GM19324 (cell line): ENCODE data around the gene VAC14.
"Not testable (repeated sequence)": the region's sequence is repeated elsewhere in the genome, so short reads cannot be mapped to it uniquely, and the experiment has no call there.

Experiments
- ATAC-seq: cut with Tn5 transposase; IDR thresholded peaks from one replicate; pipeline ENCODE4 v1.9.1; 2021; ENCODE audit warnings: mild to moderate bottlenecking, moderate library complexity; ENCODE audit not compliant: unreplicated experiment, low FRiP score

The VAC14 gene

DNA sequence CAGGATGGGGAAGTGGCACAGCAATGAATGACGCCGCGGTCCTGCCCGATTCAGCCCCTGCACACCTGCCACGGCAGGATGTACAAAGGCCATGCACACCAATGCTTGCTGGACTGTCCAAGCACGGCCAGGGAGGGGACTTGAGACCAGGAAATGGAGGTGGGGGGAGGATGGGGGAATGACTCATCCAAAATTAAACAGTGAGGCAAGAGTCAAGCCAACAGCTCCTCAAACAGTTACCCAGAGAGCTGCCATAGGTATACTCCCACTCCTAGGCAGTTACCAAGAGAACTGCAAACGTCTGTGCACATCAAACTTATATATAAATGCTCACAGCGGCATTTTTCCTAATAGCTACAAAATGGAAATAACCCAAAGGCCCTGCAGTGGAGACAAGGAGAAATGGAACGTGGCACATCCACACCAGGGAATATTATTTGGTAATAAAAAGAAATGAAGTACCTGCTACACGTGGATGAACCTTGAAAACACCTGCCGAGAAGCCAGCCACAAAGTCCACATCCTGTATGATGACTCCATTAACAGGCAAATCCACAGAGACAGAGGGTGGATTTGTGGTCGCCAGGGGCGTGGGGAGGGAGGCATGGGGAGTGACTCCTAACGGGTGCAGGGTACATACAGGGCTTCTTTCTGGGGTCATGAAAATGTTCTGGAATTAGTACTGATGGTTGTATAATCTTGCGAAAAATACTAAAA is 54.1 kb downstream of the VAC14 start:
- ATAC-seq = no peak

DNA sequence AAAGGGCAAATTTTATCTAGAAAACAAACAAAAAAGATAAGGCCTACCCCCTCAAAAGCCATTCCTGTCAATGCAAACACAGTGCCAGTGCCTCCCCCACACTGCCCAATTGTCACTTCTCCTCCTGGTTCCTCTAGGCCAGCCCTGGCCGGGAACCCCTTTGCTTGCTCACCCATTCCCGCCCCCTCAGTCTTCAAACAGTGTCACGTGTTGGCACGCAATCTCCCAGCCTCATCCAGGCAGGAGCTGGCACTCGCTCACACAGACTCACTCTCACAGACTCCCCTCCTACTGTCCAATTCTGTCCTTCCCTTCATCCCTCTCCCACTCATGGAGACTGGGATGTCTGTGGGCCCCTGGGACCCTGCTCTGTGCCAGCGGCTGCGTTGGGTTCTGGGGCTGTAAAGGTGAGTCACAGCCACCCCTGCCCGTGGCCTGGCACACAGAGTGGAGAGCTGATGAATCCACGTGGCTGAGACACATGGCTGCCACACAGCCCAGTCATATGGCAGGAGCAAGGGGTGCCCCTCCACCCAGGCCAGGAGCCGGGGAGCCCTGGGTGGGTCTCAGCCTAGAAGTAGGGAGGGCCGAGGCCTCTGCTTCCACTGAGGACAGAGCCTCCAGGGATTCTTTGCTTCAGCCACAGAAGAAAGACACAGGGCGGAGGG is 54.8 kb downstream of the VAC14 start:
- no peak for ATAC-seq

DNA sequence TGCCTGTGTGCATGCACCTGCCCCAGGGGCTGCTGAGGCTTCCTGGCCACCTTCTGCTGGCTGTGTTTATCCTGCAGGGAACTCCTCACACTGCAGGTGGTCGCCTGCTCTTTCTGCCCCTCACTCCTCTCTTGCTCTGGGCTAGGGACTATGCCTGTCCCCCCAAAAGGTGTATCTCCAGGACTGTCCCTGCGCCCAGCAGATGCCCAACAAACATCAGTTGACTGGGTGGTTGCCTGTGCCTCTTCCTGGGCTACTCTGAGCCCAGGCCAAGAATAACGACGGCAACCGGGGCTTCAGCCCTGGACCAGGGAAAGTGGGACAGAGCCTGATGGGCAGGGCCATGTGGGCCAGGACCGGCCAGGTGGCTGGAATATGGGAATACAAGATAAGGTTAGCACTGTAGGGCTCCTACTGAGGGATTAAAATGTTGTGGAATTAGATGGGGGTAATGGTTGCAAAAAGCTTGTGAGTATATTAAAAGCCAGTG is 55.4 kb downstream of the VAC14 start:
- no peak for ATAC-seq

DNA sequence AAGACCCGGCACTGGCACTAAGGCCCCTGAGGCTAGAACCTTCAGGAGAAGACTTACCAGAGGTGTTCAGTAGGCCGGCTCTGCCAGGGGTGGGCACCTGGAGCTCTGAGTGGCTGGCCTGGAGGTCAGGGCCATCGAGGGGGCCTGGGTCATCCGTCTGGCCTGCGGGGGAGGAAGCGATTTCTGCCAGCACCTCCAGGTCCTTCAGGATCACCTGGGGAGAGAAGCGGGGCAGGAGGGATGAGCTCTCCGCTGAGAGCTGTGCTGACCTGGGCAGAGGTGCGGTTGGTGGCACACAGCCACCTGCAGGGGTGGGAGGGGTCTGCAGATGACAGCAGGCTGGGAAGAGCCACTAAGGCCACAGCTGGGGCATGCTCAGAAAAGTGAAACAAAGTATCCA is 56.6 kb downstream of the VAC14 start:
- ATAC-seq = no peak

DNA sequence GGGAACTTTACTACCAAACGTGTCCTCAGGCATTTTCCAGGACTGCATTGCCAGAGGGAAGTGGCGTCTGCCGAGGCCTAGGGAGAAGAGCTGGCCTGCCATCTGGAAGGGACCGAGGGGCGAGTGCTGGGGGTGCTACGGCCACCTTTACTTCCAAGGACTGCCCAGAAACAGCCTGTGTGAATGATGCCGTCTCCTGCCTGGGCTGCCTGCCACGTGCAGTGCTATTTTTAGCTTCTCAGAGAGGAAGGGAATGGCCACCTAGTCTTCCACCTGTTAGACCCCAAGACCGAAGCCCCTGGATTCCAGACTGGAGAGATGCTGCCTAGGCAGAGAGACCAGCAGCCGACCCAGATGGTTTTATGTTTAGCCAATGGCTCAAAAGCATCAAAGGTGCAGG is 57.2 kb downstream of the VAC14 start:
- no peak for ATAC-seq

DNA sequence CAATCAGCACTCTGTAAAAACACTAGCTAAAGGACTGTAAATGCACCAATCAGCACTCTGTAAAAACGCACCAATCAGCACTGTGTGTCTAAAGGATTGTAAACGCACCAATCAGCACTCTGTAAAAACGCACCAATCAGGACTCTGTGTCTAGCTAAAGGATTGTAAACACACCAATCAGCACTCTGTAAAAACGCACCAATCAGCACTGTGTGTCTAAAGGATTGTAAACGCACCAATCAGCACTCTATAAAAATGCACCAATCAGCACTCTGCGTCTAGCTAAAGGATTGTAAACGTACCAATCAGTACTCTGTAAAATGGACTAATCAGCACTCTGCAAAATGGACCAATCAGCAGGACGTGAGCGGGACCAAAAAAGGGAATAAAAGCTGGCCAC is 58.0 kb downstream of the VAC14 start:
- ATAC-seq = not testable (repeated sequence)

DNA sequence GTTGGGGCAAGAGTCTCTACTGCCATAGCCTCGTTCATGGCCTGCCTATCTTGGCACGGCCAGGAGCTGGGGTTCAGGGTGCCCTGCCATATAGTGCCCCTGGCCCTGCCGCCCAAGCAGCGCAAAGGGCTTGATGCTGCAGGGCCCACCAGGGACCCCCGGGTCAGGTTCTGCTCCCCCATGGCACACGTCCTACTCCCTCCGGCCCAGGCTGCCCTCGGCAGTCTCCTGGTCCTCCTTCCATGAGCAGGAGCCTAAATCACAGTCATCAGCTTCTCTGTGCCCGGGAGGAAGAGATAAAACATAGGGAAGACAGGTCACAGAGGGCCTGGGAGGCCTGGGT is 59.2 kb downstream of the VAC14 start:
- ATAC-seq = no peak

DNA sequence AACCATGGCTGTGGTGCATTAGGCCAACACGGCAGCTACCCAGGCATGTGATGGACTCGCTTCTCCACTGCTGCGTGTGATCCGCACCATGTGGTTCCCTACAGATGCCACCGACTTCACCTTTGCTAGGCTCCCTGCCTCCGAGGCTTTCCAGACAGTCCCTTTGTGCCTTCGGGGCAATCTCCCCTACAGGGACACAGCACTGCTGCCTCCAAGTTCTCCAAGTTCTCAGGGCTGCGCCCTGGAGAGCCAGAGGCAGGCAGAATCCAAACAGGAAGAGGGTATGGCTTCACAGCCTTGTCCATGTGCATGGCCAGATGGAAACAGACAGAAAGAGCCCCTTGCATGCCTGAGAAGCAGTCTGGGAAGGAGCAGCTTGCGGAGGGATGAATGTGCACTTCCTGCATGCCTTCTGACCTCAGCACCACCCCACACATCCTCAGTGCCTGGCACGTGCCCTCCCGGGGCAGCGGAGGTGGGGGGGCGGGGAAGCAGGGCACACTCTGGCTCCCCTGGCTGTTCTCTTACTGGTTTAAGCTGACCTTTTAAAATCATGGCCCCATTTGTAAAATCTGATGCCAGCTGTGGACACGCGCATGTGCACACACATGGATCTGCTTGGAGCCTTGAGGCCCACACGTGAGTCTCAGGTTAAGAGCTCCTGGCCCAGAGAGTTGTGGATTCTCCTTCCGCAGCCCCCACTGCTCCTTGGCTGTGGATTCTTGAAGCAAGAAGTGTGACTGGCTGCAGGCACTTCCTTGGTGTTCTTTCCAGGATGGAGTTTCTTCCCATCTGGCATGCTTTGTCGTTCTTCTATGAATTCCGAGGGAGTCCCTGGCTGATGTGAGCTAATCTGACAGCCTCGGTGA is 59.8 kb downstream of the VAC14 start:
- ATAC-seq = no peak

DNA sequence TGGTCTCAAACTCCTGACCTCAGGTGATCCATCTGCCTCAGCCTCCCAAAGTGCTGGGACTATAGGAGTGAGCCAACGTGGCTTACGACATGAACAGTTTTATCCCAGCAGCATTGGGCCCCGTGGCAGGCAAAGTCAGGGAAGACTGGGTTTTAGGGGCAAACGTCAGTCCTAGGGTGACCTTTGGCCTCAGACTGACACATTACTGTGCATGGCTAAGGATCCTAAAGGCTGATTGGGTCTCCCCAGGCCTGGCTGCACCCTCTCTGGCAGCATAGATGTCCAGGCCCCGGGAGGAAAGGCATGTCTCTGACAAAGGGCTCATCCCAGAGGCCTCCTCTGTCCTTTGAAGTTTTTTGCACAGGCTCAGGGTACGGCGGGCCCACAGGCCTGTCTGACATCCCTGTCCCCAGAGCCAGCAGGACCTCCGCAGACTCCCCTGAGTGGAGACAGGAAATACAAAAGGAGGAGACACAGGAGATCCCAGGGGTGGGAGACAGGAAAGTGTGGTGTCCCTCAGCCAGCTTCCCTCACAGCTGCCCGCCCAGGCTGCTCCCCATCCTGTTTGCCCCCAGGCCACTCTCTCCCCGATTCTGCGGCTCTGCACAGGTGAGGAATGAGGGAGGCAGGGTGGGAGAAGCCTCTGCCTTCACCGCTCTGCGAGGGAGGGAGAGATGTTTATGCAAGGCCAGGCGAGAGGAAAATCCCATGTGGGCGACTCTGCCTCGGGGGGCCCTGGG is 60.6 kb downstream of the VAC14 start:
- no peak for ATAC-seq

DNA sequence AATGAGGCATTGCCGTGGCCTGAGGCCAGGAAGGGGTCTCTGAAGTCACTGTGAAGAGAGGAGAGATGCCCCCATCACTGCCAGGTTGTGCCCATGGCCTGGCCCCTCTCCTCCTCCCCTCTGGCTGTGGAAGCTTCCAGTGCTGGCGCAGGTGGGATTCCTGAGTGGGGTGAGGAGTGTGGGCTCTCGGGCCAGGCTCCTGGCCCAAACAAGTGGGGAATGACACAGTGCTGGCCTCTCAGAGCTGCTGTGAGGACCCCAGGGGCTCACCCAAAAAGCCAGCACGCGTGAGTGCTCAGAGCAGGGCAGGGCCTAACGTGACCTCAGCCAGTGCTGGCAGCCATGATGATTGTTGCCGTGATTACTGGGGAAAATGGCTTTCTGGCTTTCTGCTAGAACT is 61.6 kb downstream of the VAC14 start:
- no peak for ATAC-seq

DNA sequence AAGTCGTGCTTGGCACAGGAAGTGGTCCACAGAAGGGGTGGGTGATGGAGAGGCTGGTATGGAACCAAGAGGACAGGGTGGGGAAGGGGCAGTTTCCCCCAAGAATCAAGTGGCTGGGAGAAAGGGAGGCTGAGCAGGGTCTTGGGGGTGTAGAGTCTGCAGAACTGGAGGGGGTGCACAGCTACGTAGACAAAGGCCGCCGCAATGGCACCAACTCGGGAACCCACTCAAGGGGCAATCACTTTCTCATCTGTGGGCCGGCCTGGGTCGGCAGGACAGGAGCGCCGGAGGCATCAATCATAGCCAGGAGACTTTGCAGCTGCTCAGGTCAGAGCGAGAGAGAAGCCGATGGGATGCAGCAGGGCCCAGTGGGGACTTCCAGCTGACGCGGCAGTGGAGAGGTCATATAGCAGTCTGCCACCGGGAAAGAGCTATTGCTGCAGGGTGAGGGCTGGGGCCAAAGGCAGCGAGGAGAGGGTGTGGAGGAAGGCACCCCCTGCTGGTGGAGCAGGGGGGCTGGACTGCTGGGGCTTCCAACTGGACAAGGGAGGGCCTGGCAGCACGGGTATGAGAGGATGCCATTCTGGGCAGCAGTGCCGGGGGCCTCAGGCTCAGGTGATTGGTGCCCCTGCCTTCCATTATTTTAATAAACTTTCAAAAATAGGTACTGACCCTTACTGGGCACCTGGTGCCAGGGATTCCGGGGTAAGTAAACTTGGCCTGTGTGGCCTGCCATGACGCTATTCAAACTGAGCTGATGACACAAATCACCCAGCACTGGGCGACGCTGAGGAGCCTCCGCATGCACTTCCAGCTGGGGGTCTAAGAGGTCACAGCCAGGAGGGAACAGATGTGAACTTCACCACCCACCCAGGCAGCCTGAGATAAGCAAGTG is 62.6 kb downstream of the VAC14 start:
- no peak for ATAC-seq

DNA sequence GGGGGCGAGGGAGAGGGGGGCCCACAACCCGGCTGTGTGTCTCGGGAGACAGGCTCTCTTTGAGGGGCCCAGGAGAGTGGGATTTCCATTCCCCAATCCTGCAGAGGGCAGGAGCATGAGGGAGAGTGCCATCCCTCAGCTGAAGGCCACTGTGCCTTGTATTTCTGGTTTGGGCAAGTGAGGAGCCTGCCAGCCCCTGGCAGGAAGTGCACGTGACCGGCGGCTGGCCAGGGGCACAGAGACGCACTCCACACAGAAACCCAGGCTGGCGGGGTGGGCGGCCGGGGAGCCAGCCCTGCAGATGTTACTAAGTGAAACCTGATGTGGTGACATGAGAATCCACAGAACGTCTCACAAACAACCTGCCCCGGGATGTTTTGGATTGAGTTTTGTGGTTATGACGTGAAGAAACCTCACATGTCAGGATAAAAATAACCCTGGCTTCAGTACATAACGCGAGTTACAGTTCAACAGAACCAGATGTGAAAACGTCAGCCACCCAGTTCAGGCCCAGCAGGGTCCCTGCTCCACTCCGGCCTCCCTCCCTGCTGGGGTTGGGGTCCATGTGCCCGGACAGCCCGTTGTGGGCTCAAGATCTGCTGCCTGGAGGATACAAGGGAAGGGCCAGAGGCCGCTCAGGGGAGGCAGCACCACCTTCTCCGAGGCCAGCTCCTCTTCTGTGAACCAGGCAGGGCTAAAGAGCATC is 63.4 kb downstream of the VAC14 start:
- ATAC-seq = peak; percentile 85

DNA sequence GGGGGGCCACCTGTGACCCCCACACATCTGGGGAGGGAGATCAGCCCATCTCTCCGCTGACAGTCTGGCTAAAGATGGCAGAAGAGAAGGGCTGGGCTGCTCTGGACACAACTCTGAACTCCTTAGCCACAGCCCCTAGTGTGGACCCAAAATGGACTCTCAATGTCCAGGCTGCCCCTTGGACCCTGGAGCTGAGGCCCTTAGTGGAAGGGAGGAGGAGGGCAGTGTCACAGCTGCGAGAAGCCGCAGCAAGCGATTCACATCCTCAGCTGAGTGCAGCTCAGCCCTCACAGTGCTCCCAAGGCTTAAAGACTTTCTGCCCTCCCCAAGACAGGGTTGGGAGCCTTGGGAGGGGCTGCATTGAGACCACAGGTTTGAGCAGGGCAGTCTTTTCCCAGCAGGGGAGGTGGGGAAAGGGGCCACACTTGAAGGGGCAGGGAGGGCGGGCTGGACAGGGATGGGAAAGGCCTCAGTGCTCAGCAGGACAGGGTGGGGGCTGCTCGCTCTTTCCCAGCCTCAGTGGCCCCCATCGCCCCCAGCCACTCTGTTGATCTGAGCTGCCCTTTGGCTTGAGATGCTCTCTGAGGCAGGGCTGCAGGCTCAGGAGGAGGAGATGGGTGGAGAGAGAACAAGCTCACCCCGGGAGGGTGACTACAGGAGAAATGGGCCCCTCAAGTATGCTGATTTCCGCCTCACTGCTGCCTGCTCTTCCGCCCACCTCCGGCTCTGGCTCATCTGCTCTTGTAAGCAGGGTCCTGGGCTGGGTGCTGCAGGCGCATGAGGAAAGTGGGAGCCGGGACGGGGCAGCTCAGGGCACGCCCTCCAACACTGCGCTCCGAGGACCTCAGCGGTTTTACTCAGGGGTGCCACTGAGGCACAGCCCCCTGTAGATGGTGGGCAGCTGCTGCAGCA is 64.2 kb downstream of the VAC14 start:
- ATAC-seq = no peak

DNA sequence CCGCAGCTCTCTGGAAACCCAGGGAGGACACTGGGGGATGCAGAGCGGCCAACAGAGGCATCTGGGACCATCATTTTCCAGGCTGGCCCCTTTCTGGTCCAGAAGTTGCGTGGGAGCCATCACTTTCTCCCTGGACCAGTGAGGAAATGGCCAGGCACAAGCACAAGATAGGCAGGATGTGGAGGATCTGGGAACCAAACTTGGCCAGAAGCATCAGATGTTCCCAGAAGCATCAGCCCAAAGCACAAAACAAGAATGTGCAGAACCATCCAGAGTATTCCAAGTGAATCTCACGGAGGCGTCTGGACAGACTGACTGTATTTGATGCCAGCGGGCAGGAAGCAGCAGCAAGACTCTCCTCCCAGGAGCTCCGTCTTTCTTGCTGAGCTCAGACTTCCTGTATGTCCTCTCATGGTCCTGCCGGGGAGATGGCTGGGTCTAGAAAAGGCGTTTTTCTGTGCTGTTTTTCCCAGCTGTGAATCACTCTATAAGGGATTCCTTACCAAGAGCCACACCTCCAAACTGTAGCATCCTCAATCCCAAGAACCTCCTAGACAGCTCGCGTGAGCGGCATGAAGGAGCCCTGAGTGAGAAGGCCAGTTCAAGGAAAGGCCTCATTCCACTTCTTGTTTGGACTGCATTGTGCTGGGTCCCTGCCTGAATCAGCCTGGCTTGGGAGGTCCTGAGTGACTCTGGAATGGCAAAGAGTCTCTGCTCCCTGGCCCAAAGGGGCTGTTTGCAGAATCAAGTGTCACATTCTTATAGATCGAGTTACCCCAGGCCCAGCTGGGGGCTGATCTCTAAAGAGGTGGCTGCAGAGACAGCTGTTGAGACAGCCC is 65.6 kb downstream of the VAC14 start:
- ATAC-seq = no peak

DNA sequence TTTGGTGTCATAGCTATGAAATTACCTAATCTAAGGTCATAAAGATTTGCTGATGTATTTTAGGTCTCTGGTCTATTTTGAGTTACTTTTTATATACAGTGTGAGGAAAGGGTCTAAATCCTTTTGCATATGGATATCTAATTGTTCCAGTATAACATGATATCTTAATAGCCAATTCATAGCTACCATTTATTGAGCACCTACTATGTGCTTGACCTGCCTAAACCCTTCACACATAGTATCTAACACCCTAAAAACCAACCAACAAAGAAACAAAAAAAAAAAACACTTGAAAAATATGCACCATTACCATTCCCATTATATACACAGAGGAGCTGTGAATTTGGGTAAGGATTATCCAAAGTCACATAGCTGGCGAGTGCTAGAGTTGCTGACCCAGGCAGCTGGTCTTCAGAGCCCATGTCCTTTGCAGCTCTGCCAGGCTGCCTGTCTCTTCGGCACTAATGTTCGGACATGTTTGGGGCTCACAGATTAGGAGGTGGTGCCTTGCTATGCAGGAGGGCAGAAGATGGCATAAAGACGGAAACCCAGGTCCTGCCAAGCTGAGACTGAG is 66.3 kb downstream of the VAC14 start:
- ATAC-seq = no peak

DNA sequence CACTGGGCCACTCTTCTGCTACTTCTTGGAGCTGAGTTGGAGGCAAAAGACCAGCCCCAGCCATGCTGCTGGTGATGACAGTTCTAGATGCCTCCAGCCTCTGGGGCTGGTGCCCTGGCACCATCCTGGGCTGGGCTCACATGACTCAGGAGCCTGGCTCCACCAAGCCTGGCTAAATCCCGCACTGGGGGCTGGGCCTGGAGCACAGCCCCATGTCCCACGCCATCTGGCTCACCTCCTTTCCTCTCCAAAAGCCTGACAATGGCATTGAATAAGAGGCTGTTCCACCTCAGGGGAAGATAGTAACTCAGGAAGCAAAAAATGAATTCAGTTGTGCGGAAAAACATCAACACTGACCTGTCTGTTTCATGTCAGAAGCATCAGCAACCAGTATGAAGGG is 70.0 kb downstream of the VAC14 start:
- ATAC-seq = no peak

DNA sequence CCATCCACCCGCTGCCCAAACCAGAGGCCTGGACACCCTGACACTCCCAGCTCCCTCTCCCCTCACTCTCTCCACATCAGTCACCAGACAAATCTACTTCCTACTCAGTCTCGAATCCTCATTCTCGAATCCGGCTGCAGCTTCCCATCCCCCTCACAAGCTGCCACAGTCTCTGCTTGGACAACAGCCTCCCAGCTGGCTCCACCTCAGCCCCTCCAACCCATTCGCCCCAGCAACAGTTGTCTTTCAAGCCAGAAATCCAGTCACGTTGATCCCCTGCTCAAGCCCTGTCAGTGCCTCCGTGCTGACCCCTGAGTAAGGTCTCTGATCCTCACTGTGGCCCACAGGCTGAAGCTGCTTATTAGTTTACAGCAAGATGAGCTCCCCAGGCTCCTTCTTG is 70.9 kb downstream of the VAC14 start:
- no peak for ATAC-seq
